NAMALWA (cell line): ENCODE results near the gene RAPGEF1.

ENCODE experiments used
- DNase-seq: peaks from one replicate; pipeline ENCODE4 v3.0.0-alpha.2; 2015; ENCODE audit warnings: low spot score

RAPGEF1 gene

GRCh38 chr9:131603711-131604439 lies 136.0 kb downstream of the RAPGEF1 start:
- no peak for DNase-seq

- no peak for DNase-seq
Measured at GRCh38 chr9:131603199-131603598, 136.7 kb downstream of the RAPGEF1 start.

GRCh38 chr9:131601683-131602181 lies 138.1 kb downstream of the RAPGEF1 start:
- no peak for DNase-seq

GRCh38 chr9:131598121-131598520 lies 141.8 kb downstream of the RAPGEF1 start:
- no peak for DNase-seq

- DNase-seq: no peak
Measured at GRCh38 chr9:131597246-131597645, 142.6 kb downstream of the RAPGEF1 start.

- DNase-seq: no peak
Measured at GRCh38 chr9:131596430-131596743, 143.5 kb downstream of the RAPGEF1 start.

- no peak for DNase-seq
Measured at GRCh38 chr9:131595696-131596429, 144.0 kb downstream of the RAPGEF1 start.

- no peak for DNase-seq
Measured at GRCh38 chr9:131594906-131595665, 144.8 kb downstream of the RAPGEF1 start.

GRCh38 chr9:131593936-131594665 lies 145.8 kb downstream of the RAPGEF1 start:
- DNase-seq: no peak

- DNase-seq: no peak
Measured at GRCh38 chr9:131593091-131593820, 146.6 kb downstream of the RAPGEF1 start.

GRCh38 chr9:131591845-131592208 lies 148.0 kb downstream of the RAPGEF1 start:
- DNase-seq: no peak

GRCh38 chr9:131590907-131591844 lies 148.7 kb downstream of the RAPGEF1 start:
- peak; percentile 78 for DNase-seq

- DNase-seq: no peak
Measured at GRCh38 chr9:131590449-131590848, 149.4 kb downstream of the RAPGEF1 start.

GRCh38 chr9:131589993-131590392 lies 149.9 kb downstream of the RAPGEF1 start:
- DNase-seq: no peak

GRCh38 chr9:131589124-131589711 lies 150.7 kb downstream of the RAPGEF1 start:
- DNase-seq: no peak

- DNase-seq: no peak
Measured at GRCh38 chr9:131588396-131588795, 151.5 kb downstream of the RAPGEF1 start.

- no peak for DNase-seq
Measured at GRCh38 chr9:131587906-131588305, 152.0 kb downstream of the RAPGEF1 start.

GRCh38 chr9:131587331-131587730 lies 152.5 kb downstream of the RAPGEF1 start:
- no peak for DNase-seq

GRCh38 chr9:131585375-131585774 lies 154.5 kb downstream of the RAPGEF1 start:
- no peak for DNase-seq

GRCh38 chr9:131584858-131585257 lies 155.0 kb downstream of the RAPGEF1 start:
- DNase-seq: no peak
